ENCODE measurements around the gene PAX5.

- TF ChIP-seq POLR2A (IDR thresholded peaks at IDR 0.05; ENCODE audit: low read depth, low read length), result no peak
- TF ChIP-seq TAF1 (IDR thresholded peaks at IDR 0.05; ENCODE audit: low read depth, low read length), result no peak
- TF ChIP-seq POU2F2 (IDR thresholded peaks at IDR 0.05; ENCODE audit: low read depth, low read length), result no peak
- no peak for TF ChIP-seq POLR2AphosphoS5 (IDR thresholded peaks at IDR 0.05; ENCODE audit: low read depth, low read length)
- TF ChIP-seq SPI1 (IDR thresholded peaks at IDR 0.05; ENCODE audit: low read depth, low read length), result no peak
These were observed 110.0 kb downstream of the PAX5 start for GRCh38 chr9:36924071-36924470.
